Epidermal melanocyte (primary cell): Measurements from ENCODE around the gene SLC7A8.
A peak's percentile ranks its signal among the peaks of the same experiment; 100 is the strongest.

Experiments used
- DNase-seq: peaks from one replicate; pipeline ENCODE4 v3.0.0; 2011; ENCODE audit warnings: low spot score; ENCODE audit not compliant: insufficient read length

The SLC7A8 gene

DNA sequence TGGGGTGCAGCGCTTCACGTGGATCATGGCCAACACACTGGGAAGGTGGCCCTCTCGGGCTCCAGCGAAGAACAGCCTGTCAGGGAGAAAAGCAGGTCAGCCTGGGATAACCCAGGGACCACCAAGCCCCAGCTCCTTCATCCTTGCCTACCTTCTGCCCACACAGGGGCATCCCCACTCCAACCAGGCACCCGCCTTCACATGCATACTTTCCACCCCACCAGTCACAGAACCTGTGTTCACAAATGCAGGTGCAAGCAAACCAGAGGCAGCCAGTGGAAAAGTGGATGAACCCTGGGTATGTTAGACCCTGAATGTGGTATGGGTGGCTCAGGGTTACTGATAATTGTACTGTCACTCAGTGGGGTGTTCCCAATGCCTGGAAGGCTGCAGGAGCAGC, 52.0 kb downstream of the SLC7A8 start:
- no peak for DNase-seq

DNA sequence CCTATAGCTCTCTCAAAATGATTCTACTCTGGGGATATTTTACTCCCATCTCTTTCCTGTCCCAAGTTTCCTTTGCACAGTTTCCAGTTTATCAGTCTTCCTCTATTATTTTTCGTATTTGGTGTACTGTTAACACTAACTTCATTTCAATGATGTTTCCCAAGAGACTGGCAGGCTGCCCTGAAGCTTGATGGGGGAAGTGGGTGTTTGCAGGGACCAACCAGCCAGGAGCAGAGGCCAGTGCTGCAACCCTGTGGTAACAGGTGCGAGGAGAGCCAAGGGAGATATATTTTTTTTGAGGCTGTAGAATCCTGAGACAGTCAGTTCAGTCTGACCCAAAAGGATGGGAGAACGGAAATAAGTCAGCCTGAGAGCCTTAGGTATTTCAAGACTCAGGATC, 52.6 kb downstream of the SLC7A8 start:
- no peak for DNase-seq

DNA sequence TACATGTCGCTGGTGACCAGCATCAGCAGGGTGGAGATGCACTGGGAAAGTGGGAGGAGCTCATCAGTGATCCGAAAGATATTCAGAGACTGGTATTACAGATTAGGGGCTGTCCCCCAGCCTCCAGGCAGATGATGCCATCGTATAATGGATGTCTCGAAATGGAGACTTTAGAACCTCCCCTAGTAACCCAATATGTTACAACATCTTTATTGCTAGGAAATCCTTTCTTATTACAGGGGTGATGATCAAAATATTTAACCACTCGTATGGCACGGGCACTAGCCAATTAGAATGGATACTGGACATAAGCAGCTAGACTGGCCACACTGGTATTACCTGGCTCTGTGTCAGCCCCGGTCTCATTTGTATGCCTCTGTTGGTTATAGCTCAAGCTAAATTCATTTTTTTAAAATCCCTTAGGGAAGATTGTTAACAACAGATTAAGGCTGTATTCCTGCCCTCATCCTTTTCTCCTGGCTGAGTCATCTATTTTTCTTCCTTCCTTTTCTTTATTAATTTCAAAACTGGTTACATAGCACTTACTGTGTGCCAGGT, 53.6 kb downstream of the SLC7A8 start:
- no peak for DNase-seq

DNA sequence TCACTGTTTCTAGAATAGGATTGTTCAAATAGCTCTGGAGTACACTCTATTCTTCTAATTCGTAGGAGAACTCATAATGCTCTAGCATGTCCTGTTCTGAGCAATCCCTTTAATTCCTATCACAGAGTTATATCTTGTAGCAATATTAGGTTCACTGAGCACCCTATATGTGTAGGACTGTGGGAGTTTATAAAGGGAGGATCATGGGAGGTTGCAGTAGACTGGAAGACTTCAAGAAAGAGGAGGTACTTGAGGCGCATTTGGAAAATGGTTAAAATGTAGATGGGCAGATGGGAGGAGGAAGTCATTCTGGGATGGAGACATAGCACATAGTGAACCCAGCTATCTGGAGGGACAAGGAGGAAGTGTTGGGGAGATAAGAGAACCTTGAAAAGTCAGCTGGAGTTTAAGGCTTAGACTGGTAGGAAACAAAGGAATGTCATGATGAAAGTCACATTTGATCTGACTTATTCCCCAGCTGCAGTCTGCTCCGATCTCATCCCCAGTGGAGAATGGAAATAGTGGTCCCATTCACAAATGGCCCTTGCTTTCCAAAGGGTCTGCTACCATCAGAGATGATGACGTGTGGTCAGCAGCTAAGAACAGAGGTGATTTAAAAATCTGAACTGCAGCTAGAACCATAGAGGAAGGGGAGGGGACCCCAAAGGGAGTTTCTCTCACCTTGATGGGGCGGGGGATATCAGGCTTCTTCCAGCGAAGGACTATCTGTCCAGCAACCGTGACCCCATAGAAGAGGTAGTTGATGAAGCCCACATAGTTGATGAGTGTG, 54.3 kb downstream of the SLC7A8 start:
- no peak for DNase-seq

DNA sequence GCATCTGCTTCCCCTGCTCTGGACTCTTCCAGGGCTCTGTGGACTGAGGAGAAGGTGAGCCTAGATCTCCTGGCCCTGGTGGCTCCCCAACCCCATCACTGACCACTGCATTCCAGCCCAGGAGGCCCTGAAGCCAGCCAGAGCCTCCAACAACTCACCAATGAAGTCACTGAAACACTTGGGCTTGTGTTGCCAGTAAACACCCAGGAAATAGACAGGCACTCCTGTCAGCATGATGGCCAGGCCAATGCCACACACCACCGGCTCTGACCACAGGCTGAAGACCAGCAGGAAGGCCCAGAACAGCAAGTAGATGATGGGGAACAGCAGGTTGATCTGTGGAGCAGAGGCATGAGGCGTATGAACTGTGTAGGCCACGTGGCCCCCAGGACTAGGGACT, 55.6 kb downstream of the SLC7A8 start:
- DNase-seq: no peak

DNA sequence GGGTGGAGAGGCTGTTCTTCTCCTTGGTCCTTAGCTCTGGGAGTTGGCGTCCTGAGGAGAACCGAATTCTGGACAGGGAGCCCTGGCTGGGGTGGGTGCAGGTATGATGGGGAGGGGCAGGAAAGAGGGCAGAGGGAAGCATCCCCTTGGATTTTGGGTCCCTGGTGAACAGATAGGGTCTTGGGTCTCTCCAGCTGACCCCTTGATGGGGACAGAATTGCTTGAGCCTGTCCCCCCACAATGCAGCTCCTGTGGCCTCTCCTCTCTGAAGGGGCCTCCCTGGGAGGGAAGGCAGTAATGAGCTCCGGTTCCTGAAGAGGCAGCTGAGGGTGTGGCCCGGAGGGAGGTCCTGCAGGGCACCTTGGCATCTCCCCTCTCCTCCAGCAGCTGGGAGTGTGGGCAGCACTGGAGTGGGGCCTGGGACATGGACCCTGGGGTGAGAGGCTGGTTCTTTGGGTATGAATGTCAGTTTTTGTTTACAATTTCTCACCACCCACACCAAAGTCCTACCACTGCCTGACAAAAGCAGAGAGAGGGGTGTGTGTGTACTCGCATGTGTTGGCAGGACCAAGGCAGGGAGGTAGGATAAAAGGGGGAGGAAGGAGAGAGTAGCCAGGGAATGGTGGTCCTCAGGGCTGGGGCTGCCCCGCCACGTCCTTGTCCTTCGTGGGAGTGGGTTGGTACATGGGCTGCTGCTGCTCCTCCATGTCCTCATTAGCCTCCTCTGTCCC, 56.7 kb downstream of the SLC7A8 start:
- DNase-seq: no peak

DNA sequence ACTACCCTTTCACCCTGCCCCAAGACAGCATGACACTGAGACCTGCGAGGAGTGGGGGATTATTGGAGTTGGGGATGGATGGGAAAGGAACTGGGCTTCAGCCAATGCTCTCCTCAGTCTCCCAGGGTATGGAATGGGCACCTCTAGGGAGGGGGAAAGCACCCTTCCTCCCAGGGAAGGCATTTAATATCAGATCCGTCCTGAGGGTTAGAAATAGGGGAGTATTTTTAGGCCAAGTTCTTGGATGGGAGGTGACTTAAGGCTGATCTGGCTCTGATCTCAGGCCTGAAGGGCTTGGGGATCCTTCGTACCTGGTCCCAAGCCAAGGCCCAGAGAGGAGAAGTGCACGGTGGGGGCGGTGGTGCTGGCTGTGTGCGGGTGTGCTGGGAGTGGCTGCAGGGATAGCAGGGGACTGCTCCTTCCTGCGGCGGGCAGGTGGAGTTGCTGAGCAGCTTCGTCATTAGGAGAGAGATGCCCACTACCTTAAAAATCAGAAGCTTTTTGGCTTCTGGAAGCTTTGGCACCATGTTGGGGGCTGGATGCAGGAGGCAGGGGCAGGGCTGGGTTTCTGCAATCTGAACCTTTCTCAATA, 57.4 kb downstream of the SLC7A8 start:
- no peak for DNase-seq

DNA sequence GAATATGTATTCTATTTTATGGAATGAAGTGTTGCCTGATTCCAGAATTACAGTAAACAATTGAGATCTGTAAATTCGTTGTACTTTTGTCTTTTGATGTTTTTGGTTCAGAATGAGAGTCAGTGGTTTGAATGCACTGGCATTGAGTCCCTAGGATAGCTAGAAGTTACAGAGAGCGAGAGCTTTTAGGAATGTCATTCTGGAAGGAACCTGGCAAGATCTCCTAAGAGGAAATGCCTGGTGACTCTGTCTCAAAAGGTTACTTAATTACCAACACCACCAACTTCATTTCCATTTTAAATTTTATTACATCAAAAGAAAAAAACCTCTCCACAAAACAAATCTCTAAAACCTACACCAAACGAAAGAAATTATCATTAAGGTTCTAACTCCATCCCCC, 58.4 kb downstream of the SLC7A8 start:
- DNase-seq: no peak

DNA sequence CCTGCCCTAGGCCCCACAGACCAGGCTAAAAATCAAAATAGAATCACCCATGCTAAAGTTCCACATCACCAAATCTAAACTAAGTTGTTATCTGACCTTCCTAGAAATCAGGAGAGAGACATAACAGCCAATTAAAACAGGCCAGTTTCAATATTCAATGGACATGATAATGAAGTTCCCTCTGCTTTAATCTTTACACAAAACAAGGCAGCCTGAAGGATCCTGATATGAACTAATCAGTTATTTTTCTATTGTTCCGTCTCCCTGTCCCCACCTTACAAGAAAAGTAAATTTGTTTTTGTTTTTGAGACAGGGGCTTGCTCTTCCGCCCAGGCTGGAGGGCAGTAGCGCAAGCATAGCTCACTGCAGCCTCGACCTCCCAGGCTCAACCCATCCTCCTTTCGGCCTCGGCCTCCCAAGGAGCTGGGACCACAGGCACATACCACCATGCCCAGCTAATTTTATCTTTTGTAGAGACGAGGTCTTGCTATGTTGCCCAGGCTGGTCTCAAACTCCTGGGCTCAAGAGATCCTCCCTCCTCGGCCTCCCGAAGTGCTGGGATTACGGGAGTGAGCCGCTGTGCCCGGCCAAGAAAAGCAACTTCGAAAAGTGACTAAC, 59.0 kb downstream of the SLC7A8 start:
- no peak for DNase-seq

DNA sequence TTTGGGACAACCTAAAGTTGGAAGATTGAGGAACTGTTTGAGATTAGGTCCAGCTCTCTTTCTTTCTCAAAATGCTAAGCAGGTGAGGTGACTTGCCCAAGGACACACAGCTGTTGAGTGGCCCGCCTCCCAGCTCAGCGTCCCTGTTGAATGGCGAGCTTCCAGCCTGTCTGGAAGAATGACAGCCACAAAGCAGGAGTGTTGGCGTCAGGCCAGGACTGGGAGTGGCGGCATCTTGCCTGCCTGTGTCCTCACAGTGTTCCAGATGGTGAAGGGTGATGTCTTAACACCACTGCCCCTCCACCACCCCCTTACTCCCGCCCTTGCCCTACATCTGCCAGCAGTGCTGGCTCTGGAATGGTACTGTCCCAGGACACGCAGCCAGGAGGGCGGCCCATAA, 60.0 kb downstream of the SLC7A8 start:
- DNase-seq: no peak

DNA sequence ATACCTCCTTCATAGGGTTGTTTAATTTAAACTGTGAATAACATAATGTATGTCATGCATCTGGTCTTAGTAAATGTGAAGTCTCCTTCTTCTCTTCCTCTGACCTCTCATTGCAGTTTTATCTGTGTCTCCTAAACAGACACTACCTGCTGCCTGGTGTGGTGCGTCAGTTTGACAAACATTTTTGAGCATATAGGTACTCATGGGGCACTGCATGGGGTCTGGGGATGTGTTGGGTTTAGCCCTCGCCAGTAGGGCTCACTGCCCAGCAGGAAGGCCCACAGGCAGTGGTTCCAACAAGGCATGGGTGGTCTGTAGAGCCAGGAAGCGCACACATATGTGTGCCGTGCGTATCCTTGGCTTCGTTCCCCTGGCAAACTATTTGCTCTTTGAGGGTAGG, 61.4 kb downstream of the SLC7A8 start:
- no peak for DNase-seq

DNA sequence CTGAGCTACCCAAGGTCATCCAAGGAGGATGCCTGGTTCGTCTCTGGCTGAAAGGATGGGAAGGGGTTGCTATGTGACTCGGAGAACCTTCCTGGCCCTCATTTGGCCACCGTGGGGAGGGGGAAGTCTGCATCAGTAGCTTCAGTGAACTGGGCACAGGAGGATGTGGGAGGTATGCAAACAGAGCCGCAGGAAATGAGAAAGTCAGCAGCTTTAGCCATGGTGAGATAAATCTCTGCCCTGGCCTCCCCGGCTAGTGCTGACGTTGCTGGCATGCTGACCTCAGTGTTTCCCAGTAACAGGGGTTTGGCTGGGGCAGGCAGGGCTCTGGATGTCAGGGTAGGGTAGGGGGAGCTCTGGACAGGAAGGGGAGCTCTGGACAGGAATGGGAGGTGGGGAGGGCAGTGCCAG, 62.1 kb downstream of the SLC7A8 start:
- no peak for DNase-seq

DNA sequence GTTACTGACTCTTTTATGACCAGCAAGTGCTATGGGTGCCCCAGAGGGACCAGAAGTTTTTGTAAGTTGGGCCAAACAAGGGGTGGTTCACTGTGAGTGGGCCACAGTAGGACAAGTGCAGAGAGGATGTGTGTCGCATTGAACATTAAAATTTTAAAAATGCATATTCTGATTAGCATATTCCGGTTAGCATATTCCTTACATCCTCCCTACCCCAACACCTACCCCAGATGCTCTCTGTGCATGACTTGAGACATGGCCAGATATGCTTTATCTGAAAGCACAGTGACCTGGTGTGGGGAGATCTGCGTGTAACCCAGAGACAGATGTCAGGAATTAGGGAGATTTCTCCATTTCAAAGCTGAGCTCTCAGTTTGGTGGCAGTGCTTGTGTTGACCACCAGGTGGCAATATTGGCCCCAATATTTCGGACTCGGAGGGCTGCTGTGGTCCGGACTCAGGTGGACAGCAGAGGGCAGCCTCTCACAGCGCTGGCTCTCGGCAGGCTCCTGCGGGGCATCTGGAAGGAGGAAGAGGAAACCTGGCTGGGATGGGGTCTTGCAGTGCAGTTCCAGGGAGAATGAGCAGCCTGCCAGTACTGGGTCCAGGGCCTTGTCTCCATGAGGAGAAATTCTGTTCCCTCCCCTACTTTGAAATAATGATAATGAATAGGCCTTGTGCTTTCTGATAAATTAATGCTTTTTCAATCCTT, 62.8 kb downstream of the SLC7A8 start:
- peak; percentile 92 for DNase-seq

DNA sequence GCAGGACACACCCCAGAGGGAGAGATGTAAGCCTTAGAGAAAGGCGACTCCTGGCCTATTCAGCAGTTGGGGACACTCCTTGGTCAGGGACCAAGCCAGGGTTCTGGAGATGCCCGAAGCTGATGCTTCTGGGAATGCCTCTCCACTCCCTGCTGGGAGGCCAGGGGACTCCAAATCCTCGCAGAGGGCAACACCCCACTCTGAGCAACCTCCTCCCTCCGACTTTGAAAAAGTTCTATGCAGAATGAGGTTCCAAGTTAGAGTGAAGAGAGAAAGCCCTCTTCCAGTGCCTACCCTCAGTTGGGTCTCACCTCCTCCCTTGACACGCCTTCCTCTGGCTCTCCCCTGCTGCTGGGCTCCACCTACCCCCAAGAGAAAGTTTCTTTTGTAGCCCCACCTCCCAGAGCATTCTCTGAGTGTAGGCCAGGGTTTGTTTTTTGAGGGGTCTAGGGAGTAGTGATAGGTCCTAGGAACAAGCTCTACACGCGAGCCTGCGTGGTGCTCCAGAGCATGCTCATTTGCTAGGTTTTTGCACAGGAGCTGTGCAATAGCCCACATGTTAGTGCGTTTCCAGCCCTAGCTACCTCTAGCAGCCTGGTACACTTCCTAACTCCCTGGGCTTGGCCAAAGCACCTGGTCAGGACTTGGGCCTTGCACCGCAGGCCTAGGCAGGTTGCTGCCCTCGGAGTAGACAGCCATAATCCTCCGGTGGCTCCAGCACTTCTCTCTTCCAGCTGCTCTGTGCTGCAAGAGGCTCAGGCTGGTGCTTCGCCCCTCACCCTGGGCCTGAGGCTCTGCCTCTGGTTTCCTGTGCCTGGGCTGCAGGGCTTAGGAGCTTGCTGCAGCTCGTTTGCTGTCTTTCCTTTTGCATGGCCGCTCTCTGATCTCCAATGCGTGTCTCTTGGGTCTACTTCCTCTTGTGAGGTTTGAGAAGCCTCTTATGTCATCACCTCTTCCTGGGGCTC, 63.8 kb downstream of the SLC7A8 start:
- DNase-seq: no peak

DNA sequence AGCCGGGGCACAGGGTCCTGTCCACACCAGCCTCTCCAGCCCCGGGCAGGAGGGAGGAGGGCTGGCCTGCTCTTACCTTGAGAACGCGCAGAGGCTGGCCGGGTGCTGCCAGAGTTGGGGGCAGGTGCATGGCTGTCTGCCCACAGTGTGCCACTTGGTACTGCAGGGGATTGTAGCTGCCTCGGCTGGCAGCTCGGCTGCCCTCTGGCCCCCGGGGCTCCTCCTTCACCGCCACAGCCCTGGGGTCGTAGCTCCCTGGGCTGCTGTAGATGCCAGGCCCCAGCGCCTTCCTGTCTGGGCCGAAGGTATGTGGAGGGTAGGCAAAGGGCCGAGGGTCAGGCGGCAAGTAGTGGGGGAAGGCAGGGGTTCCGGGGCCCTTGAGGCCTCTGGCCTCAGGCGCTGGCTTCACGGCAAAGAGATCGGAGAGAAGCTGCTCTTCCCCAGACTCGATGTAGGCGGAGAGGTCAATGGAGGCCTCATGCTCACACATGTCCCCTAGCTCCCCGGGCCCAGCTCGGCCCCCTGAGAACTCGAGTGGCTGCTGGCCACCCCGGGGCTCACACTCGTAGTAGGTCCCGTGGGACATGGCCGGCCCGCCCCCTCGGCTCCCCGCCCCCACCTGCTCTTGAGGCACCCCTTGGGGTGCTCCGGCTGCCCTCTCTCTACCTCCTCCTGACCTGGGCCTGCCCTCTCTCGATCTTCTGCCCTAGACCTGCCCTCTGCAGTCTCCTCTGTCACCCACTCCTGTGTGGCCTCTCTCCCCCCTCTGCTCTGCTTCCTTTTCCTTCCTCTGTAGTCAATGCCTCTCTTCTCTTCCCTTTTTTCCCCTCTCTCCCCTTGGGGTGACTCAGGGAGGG, 64.7 kb downstream of the SLC7A8 start, which contains the start of gene CEBPE:
Gene CEBPE (minus strand): TSS at position 750 of the 857 bp plus-strand sequence. CDS start 164 bp downstream, at position 586.
- no peak for DNase-seq

DNA sequence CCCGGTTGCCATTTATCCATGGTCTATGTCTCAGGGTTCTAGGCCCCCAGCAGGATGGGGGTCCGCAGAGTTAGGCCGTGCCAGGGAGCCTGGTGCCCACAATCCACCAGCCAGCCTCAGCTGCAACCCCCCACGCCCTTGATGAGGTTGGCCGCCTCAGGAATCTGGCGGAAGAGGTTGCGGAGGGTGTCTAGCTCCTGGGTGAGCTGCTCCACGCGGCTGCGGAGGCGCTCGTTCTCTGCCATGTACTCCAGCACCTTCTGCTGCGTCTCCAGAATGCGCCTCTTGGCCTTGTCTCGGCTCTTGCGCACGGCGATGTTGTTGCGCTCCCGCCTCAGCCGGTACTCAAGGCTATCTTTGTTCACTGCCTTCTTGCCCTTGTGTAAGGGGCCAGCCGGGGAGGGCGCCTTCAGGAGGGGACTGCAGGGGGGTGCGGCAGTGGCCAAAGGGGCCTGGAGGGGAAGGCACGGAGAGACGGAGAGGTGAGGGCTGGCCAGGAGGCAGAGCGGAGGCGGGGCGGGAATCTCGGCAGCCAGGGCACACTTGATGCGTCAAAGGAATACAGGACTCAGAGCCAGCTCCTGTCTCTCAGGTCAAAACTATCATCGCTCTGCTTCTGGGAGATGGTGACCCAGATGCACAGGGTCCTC, 66.0 kb downstream of the SLC7A8 start:
- no peak for DNase-seq

DNA sequence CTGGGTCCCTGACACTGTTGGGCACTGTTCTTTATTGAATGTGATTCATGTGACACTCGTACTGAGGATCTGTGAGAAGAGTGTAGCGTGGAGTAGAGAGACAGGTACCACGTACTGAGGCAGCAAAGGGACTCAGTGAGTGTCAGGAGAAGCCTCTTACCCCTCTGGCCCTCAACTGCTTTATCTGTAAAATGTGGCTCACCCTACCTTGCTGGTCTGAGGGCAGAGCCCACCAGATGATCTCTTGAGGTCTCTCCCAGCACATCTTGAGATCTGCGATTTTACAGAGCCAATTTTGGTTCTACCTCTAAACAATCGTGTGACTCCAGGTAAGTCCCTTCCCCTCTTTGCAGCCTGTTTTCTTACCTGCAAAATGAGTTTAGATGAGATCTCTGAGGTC, 67.5 kb downstream of the SLC7A8 start:
- DNase-seq: no peak

DNA sequence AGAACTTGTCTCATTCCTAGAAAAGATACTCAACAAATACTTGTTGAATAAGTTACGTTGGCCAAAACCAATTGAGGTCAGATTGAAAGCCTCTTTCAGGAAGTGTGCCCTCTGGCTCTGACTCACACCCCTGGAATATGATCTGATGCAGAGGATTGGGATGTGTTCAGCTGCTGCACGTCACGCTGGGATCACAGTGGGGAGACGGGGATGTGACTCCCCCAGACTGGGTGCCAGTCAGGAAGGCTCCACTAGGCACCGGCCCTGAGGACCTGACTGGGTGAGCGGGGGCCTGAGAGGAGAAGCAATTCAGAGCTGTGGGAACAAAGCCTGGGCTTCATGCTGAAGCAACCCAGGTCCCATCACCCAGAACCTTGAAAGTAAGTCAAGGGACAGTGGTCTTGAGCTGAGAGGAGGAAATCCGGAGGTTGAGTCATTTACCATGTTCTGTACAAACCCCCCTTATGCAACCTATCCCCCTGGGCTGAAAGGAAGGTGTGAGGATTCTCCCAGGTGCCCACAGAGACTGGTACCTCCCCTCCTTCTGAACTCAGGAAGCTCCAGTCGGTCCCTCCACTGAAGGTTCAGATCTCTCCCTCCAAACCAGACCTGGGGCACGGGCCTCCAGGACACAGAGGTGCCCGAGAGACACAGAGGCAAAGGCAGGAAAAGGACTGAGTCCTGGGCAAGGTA, 68.3 kb downstream of the SLC7A8 start:
- peak; percentile 66 for DNase-seq
